Stimulated activated CD8-positive, alpha-beta memory T cell treated with anti-CD3 and anti-CD28 coated beads, Interleukin-12 subunit alpha, Interleukin-12 subunit beta, amount 100 ng/mL, for 4 hours (primary cell): ENCODE results near the gene CNTNAP2.
"Not testable (repeated sequence)": the region's sequence is repeated elsewhere in the genome, so short reads cannot be mapped to it uniquely, and the experiment has no call there.

Experiments used
- DNase-seq: peaks from one replicate; pipeline ENCODE4 v3.0.0-alpha.2; 2020; ENCODE audit warnings: low read depth

The CNTNAP2 gene

GRCh38 chr7:147023440-147023839 lies 906.8 kb downstream of the CNTNAP2 start:
- no peak for DNase-seq

DNA sequence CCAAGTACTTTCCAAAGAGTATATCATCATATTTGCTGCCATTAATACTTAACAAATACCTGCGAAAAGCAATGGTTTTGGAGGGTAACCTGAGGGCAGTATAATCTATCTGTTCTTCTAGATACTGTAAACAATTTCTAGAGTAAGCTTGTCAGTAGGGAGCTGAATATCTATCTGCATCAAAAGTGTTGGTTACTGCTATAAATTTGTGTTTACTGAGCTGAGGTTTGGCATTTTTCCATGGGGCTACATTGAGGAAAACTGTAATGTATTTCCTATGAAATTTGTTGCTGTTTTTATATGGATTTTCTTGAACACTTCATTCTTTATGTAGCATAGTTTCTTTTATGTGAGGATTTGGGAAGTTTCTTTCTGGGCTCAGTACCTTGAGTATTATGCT lies 913.4 kb downstream of the CNTNAP2 start:
- DNase-seq = no peak

DNA sequence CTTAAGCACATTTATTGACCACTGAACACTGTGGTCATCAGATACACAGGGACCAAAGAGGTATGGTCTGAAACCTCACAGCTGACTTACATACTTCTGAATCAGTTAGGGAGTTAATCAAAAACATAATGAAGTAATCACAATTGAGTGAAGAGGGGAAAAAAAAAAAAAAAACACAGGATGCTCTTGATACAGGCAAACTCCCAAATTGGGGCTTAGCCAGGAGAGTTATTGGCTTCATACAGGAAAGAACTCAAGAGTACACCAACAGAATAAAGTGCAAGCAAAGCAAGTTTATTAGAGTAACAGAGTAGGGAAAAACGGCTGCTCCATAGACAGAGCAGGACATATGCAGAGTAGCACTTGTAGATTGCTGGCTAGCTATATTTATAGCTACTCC lies 917.0 kb downstream of the CNTNAP2 start:
- no peak for DNase-seq

GRCh38 chr7:147041438-147041837 lies 924.8 kb downstream of the CNTNAP2 start:
- DNase-seq = no peak

DNA sequence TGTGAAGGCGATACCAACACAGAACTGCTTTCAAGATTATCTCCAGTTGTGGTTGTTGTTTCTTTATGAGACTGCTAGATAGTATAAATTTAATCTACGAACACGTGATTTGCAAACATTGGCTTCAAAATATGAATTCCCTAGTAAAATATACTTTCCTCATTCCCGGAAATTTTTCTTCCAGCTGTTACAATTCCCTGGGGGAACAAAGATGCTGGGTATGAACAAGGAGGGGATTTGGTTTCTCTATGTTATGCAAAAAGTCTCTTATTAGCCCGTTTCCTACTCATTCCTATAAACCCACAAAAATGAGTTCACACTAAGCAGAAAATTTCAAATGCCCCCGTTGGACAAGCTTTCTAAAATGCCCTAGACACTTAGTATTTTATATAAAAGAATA lies 928.3 kb downstream of the CNTNAP2 start:
- no peak for DNase-seq

DNA sequence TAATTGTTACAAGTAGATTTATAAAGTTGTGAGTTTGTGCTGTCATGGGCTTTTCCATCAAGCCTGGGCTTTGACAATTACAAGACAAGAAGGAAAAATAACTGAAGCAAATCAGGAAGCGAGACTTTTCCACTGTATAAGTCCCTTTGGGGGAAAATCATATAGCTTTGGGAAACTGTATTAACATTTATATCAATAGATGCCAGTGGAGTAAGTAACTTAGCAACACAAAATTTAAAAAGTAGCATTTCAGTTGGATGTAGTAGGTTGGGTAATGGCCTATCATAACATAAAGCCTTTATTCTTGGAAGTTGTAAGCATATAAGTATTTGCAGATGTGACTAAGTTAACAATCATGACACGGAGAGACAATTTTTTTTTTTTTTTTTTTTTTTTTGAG lies 931.1 kb downstream of the CNTNAP2 start:
- no peak for DNase-seq

DNA sequence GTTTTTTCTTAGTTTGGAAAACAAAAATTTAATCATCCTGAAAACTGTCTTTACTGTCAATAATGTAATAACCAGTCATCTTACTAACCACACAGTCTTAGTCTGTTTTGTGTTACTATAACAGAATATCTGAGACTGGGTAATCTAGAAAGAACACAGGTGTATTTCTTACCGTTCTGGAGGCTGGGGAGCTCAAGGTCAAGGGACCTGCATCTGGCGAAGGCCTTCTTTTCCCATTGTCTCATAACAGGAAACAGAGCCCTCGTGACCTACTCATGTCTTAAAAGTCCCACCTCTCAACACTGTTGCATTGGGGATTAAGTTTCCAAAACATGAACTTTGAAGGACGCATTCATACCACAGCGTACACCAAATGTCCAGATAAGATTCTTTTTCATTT lies 932.3 kb downstream of the CNTNAP2 start:
- DNase-seq = no peak

DNA sequence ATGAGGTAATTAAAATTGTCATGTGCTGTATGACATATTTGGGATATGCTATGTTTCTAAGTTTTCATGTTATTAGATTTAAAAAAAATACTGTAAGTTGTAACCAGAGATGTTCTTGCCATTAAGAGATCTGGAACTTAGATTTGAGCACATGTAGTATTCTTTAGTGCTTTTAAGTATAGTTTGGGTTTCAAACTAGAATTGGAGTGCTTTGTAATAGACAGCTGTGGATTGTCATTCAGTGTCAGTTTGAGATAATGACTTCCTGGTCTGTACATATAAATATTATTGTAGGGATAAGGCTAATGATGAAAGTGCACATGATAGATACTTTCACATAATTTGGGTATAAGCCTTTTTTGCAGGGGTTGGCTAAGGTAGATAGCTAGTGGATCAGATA lies 936.2 kb downstream of the CNTNAP2 start:
- no peak for DNase-seq

DNA sequence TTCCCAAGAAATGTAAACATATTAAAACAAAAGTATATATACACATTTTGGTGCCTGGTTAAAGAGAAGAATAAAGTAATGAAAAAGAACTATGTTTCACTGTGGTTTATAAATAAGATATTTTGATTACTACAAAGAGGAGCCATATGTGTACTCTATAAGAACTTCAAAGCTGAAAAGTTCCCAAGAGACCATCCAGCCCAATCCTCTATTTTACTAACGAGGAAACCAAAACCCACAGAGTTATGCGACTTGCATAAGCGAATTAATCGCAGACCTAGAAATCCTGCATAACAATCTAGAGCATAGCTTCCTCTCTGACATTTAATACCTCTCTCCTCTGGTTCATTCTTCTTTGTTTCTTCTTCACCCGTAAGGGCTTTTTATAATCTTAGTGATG lies 937.1 kb downstream of the CNTNAP2 start:
- DNase-seq = no peak

DNA sequence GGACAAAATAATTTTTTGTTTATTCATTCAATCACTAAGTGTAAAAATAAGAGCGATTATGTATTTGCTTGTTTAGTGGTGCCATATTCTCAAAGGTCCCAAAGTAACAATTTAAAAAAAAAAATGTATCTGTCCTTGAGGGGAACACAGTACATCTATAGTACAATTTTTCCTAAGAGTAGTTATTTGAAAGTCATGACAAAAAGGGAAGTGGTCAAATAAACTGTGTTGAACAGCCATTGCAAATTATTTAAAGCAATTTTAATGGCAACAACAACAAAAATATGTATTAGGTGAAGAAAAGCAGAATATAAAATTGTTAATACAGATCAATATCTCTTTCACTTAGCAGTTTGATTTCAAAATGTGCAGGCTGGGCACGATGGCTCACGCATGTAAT lies 943.5 kb downstream of the CNTNAP2 start:
- DNase-seq = no peak

DNA sequence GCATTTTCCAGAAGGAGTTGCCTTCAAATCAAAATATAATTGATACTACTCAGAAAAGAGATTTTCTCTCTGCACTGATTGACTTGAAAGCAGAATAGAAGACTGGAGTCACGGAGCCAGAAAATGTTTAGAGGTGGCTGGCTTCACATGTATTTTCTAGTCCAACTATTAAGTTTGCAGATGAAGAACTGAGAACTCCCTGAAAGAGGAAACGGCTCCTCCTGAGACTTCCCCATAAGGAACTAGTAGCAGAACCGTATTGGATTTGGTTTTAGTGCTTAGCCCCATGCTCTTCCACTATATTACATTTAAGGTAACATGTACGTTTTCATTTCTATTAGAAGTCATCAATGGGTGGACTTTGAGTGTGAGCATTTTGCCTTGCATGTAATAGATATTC lies 946.3 kb downstream of the CNTNAP2 start:
- no peak for DNase-seq

DNA sequence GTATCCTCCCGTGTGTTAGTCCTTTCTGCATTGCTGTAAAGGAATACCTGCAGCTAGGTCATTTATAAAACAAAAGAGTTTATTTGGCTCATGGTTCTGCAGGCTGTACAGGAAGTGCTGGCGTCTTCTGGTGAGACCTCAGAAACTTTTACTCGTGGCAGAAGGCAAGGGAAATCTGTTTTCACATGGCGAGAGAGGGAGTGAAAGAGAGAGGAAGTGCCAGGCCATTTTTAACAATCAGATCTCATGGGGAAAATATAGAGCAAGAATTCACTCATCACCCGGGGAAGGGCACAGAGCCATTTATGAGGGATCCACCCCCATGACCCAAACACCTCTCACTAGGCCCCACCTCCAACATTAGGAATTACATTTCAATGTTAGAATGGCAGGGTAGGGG lies 952.2 kb downstream of the CNTNAP2 start:
- DNase-seq = no peak

DNA sequence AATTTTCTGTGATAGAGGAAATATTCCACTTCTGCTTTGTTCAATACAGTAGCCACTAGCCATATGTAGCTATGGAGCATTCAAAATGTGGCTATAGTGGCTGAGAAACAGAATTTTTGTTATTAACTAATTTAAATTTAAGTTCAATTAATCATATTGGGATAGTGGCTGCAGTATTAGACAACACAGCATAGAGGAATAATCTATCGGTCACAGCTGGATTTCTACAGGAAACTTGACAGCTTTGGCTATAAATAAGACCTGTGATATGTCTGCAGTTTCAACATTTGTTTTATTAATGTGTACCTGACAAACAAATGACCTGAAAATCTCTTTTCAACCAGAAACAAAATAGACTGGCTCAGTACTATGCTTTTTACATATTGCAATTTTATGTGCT lies 953.2 kb downstream of the CNTNAP2 start:
- DNase-seq = no peak

- no peak for DNase-seq
These were observed 954.3 kb downstream of the CNTNAP2 start for GRCh38 chr7:147070886-147071285.

GRCh38 chr7:147071536-147071935 lies 954.9 kb downstream of the CNTNAP2 start:
- no peak for DNase-seq

DNA sequence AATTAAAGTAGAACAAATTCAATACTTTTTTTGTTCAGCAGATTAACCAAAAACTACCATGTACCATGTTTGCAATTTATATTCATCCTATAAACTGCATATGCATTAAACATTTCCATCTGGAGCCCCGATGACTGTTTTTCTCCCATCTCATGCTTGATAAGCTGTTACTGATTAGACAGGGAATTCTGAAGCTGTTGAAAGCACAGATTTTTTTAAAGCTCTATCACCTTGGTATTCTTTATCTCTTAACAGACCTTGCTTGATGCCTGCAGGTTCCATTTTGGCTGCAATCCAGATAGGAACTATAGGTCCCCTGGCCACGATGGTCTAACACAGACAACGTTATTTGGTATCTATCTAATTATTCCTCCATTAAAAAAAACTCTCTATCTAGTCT lies 961.7 kb downstream of the CNTNAP2 start:
- no peak for DNase-seq

GRCh38 chr7:147079083-147079482 lies 962.5 kb downstream of the CNTNAP2 start:
- DNase-seq = no peak

- DNase-seq = no peak
These were observed 963.4 kb downstream of the CNTNAP2 start for GRCh38 chr7:147079921-147080420.

GRCh38 chr7:147081117-147081516 lies 964.5 kb downstream of the CNTNAP2 start:
- no peak for DNase-seq

DNA sequence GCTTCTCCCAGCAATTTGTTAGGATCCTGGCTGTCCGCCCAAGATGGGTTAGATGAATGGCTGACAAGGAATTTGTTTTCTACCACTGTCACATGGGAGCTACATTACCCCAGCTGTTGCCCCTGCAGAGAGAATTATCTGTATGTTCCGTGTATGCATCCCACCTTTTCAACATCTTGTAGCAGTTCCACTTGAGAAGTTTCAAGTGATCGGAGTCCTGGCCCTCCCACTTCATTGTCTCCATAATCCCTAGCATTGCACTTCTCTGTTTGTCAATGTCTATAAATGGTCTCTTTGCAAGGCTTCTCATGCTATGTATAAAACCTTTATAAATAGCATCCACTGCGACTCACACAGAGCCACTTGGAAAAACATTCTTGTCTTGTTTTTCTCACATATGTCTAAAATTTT lies 972.5 kb downstream of the CNTNAP2 start:
- DNase-seq = no peak

GRCh38 chr7:147089608-147090007 lies 973.0 kb downstream of the CNTNAP2 start:
- no peak for DNase-seq

GRCh38 chr7:147096629-147097028 lies 980.0 kb downstream of the CNTNAP2 start:
- no peak for DNase-seq

DNA sequence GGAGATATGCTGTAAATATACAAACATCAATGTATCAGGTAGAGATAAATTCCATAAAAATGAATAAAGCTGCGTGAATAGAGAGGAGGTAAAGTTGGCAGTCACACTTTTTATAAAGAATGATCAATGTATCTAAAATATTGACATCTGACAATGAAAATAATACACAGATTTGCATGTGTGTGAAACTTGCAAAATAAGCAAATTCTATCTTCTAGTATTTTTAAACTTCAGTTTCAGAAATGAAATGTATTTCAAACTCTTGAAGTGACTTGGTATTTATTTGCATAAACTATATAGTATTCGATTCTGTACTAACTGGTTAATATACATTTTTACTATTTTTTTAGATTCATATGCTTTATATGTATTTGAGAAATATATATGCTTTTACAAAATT lies 986.6 kb downstream of the CNTNAP2 start:
- DNase-seq = no peak

DNA sequence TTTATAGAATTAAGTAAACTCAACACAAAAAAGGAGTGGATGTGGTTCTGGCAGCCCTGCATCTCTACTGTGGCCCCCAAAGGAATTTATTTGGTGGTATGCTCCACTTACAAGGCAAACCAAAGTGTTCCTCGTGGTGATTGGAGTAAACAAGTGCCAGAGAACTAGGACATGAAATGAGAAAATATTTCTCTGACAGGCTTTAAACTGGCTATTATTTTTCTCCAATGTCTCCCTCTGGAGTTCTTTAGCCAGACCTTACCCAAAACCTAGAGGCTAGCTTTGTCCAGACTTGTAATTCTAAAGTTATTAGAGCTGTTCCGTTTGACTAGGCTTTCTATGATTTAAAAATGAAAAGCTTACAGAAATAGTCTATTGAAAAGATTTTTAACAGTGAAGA lies 990.1 kb downstream of the CNTNAP2 start:
- no peak for DNase-seq

DNA sequence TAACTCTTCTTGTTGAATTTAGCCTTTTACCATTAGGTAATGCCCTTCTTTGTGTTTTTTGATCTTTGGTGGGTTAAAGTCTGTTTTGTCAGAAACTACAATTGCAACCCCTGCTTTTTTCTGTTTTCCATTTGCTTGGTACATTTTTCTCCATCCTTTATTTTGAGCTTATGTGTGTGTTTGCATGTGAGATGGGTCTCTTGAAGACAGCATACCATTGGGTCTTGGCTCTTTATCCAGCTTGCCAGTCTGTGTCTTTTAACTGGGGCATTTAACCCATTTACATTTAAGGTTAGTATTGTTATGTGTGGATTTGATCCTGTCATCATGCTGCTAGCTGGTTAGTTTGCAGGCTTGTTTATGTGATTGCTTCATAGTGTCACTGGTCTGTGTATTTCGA lies 997.9 kb downstream of the CNTNAP2 start:
- DNase-seq = not testable (repeated sequence)
